ENCODE data around the gene ADAM10.

DNA sequence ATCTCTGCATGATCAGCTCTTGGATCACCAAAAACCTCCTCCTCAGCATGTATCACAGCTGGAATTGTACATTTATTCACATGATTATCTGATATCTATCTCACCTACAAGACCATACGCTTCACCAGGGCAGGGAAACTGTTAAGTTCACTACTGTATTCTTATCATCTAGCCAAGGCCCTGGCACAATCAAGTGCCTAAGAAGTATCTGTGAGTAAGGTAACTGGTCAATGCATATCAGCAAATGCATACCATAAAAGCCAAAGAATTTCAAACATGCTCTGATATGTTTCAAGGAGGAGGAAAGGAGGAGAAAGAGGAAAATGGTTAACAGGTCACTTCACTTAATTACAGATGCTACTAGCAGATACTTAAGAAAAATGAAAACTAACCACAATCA is 159.3 kb downstream of the ADAM10 start:
- TF ChIP-seq POLR2A (IDR thresholded peaks at IDR 0.05) = no peak
- TF ChIP-seq, protein P1, sequence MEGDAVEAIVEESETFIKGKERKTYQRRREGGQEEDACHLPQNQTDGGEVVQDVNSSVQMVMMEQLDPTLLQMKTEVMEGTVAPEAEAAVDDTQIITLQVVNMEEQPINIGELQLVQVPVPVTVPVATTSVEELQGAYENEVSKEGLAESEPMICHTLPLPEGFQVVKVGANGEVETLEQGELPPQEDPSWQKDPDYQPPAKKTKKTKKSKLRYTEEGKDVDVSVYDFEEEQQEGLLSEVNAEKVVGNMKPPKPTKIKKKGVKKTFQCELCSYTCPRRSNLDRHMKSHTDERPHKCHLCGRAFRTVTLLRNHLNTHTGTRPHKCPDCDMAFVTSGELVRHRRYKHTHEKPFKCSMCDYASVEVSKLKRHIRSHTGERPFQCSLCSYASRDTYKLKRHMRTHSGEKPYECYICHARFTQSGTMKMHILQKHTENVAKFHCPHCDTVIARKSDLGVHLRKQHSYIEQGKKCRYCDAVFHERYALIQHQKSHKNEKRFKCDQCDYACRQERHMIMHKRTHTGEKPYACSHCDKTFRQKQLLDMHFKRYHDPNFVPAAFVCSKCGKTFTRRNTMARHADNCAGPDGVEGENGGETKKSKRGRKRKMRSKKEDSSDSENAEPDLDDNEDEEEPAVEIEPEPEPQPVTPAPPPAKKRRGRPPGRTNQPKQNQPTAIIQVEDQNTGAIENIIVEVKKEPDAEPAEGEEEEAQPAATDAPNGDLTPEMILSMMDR (IDR thresholded peaks at IDR 0.05) = no peak
- TF ChIP-seq POLR2AphosphoS5 (IDR thresholded peaks at IDR 0.05) = no peak
- TF ChIP-seq EP300 (IDR thresholded peaks at IDR 0.05) = no peak
